SIG-M5 treated with dmso at 0.1 percent for 504 hours (cell line): Measurements from ENCODE around the gene SERINC1.

ENCODE experiments used
- DNase-seq: peaks from one replicate; lab custom pipeline; 2025; ENCODE audit not compliant: unreplicated experiment; lab: John Stamatoyannopoulos, UW

The SERINC1 gene

DNA sequence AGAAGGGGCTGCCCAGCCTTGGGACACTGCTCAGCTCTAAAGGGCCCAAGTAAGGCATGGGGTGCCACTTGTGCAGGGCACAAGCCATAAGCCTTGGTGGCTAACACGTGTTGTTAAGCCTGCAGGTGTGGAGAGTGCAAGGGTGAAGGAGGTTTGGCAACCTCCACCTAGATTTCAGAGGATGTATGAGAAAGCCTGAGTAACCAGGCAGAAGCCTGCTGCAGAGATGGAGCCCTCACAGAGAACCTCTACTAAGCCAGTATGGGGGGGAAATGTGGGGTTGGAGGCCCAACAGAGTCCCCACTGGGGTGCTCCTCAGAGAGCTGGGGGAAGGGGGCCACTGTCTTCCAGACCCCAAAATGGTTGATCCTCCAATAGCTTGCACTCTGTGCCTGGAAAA is 32.6 kb downstream of the SERINC1 start:
- no peak for DNase-seq

DNA sequence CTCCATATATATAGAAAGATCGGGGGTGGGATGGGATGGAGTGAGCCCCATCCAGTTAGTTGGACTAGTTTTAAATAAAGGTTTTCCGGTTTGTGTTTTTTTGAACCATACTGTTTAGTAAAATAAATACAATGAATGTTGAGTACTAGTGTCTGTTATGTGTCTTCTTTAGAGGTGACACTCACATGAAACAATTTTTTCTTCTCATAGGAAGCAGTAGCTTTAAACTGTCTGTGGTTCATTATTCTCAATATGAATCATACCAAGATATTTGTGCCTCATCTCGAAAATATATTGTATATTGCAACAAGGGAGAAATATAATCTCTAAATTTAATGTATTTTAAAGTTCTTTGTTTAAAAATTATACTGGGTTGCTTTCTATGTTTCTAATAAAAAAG is 38.8 kb downstream of the SERINC1 start:
- DNase-seq: no peak

- no peak for DNase-seq
Observed at GRCh38 chr6:122431780-122432179, 39.8 kb downstream of the SERINC1 start.

- DNase-seq: no peak
Observed at GRCh38 chr6:122429323-122429722, 42.3 kb downstream of the SERINC1 start.

GRCh38 chr6:122428781-122429180 is 42.8 kb downstream of the SERINC1 start:
- DNase-seq: no peak

GRCh38 chr6:122426597-122426996 is 45.0 kb downstream of the SERINC1 start:
- DNase-seq: no peak

- no peak for DNase-seq
Observed at GRCh38 chr6:122423734-122424133, 47.9 kb downstream of the SERINC1 start.

- DNase-seq: no peak
Observed at GRCh38 chr6:122422614-122423267, 48.9 kb downstream of the SERINC1 start.

- DNase-seq: no peak
Observed at GRCh38 chr6:122422003-122422402, 49.6 kb downstream of the SERINC1 start.

DNA sequence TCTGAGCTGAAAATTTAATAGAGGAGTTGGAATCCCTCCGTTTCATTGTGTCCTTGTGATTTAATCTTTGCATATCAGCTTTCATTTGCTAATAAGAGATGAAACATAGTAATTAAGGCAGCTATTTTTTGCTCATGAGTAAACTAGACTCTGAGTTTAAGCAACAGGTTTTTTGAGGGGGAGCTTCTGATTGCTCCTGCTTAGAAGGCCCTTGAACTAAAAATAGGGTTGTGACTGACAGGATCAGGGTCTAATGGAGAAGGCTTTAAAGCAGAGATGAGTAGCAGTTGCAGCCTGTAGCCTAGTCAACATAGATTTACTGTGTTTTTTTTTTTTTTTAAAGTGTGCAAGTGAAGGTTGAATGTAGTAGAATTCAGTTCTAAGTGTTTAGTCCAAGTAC is 54.8 kb downstream of the SERINC1 start:
- no peak for DNase-seq

DNA sequence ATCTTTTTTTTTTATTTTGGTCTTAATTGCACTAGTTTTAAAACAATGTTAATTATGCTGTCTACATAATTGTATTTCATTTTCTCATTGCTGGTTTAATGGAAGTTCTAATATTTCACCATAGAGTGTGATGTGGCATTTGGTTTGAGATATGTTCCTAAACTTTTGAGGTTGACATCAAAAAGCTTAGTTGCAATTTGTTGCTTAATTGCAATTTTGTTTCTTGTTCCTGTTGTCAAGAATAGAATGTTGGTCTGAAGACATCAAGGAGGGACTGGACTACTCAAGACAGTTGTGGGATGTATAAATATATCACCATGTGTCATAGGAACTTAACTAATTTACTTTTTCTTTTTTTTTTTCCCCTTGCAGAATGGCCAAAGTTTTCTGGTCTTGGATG is 59.6 kb downstream of the SERINC1 start:
- peak; percentile 72 for DNase-seq

- no peak for DNase-seq
Observed at GRCh38 chr6:122408702-122409458, 62.7 kb downstream of the SERINC1 start.

DNA sequence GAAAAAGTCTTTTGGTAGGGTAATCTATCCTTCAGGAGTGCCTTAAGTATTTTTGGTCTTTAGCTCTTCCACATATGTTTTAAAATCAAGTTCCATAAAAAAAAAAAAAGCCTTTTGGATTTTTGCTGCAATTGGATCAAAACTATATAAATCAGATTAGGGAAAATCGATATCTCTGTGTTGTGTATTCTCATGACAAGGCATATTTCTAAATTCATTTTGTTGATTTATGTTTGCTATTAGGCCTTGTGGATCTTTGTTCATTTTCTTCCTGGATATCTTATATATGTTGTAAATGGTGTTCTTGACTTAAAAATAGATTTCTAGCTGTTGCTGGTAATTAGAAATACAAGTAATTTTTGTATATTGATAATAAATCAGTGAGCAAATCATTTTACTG is 63.4 kb downstream of the SERINC1 start:
- no peak for DNase-seq

DNA sequence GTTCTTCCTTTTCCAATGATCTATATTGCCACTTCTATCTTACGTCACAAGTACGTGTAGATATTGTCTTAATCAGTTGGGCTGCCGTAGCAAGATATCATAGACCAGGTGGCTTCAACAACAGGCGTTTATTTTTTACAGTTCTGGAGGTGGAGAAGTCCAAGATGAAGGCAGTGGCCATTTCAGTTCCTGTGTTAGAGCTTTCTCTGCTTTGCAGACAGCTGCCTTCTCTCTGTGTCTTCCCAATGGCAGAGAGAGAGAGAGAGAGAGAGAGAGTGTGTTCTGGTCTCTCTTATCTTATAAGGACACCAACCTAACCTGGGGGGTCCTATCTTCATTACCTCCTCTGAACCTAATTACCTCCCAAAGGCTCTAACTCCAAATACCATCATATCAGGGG is 63.9 kb downstream of the SERINC1 start:
- DNase-seq: no peak

GRCh38 chr6:122406187-122406586 is 65.4 kb downstream of the SERINC1 start:
- no peak for DNase-seq

GRCh38 chr6:122405417-122405816 is 66.2 kb downstream of the SERINC1 start:
- no peak for DNase-seq

DNA sequence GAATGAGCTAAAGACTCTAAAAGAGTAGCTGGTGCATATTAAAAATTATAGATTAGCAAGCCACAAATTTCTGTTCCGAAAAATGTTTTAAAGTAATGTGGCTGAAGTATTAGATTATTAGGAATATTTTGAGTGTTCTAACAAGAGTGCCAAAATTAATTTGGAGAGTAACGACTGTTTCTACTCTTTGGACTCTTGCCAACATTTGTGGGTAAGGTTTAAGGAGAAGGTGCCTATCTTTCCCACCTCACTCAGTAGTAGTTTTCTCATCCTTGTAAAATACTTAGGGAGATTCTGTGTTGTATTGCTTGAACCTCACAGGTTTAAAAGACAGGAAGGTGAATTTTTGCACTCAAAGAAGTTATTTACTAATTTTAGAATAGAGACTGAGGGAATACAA is 67.2 kb downstream of the SERINC1 start:
- no peak for DNase-seq

GRCh38 chr6:122401104-122401503 is 70.5 kb downstream of the SERINC1 start:
- no peak for DNase-seq

GRCh38 chr6:122400462-122401089 is 71.0 kb downstream of the SERINC1 start:
- no peak for DNase-seq

- no peak for DNase-seq
Observed at GRCh38 chr6:122400121-122400450, 71.5 kb downstream of the SERINC1 start.

DNA sequence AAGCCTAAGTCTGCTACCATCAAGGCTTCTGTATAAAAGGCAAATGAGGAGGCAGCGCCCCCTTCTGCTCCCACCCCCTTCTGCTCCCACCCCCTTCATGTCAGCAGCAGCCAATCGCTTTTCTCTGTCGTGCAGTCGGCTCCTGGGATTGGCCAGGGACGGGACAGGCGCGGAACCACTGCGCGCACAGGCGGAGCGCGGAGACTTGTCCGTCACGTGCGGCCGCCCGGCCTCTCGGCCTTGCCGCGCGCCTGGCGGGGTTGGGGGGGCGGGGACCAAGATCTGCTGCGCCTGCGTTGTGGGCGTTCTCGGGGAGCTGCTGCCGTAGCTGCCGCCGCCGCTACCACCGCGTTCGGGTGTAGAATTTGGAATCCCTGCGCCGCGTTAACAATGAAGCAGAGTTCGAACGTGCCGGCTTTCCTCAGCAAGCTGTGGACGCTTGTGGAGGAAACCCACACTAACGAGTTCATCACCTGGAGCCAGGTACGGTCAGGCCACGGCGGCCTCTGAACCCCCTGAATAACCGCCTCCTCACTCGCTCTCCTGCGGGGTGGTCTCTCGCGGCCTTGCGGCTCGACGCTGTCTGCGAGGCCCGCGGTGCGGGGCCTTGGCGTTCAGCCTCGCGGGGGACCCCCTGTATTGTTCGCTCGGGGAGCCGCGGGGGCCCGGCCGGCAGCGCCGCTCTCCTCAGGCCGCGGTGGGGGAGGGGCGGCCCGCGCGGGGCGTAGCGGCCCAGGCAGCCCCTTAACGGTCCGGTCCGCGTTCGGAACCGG is 72.1 kb downstream of the SERINC1 start, which contains the start of gene HSF2:
HSF2 (plus strand) TSS at position 305 of the 773 bp plus-strand sequence; CDS start at position 391, 86 bp downstream.
- peak; percentile 91 for DNase-seq

- no peak for DNase-seq
Observed at GRCh38 chr6:122399055-122399347, 72.6 kb downstream of the SERINC1 start.
